SK-N-SH (cell line): ENCODE measurements around the gene APC.

Experiments
- CHD2 ChIP-seq: fragments of 150-350 bp; IDR thresholded peaks from 2 replicates; pipeline ENCODE4 v1.6.1; 2018; ENCODE audit warnings: low read length; ENCODE audit not compliant: partially characterized antibody
- EP300 ChIP-seq, 2 experiments: IDR thresholded peaks; 2 replicates each; pipeline versions ENCODE4 v1.4.0 to v1.6.1; 2012; ENCODE audit warnings: borderline replicate concordance in 1 of 2, low read depth in 1 of 2, low read length in 1 of 2
- EZH2phosphoT487 ChIP-seq: fragments of 200-600 bp; sonication (generic); IDR thresholded peaks from 2 replicates; pipeline ENCODE4 v1.6.1; 2017; ENCODE audit warnings: low read depth, mixed run types, mild to moderate bottlenecking, antibody characterized with exemption, moderate library complexity, borderline replicate concordance
- GABPA ChIP-seq: IDR thresholded peaks from 2 replicates; pipeline ENCODE4 v1.4.0; 2012; ENCODE audit warnings: low read depth, mild to moderate bottlenecking
- POLR2AphosphoS5 ChIP-seq: IDR thresholded peaks from 2 replicates; pipeline ENCODE4 v1.6.1; 2012; ENCODE audit warnings: low read depth, low read length
- RFX5 ChIP-seq: IDR thresholded peaks from 2 replicates; pipeline ENCODE4 v1.6.1; 2012; ENCODE audit warnings: mild to moderate bottlenecking, improper control_type of control experiment, low read length
- SMC3 ChIP-seq: IDR thresholded peaks from 2 replicates; pipeline ENCODE4 v1.6.1; 2012; ENCODE audit warnings: low read depth, low read length, improper control_type of control experiment
- YY1 ChIP-seq: IDR thresholded peaks from 2 replicates; pipeline ENCODE4 v1.4.0; 2012; ENCODE audit warnings: low read depth, mild to moderate bottlenecking
- TF ChIP-seq, protein P1 (sequence below): fragments of 200-600 bp; sonication (generic); IDR thresholded peaks from 2 replicates; pipeline ENCODE4 v1.6.1; 2017; ENCODE audit warnings: antibody characterized with exemption, mild to moderate bottlenecking, moderate library complexity
- TF ChIP-seq, protein P2 (sequence below): IDR thresholded peaks from 2 replicates; pipeline ENCODE4 v1.4.0; 2012; ENCODE audit warnings: low read depth, borderline replicate concordance

DNA sequence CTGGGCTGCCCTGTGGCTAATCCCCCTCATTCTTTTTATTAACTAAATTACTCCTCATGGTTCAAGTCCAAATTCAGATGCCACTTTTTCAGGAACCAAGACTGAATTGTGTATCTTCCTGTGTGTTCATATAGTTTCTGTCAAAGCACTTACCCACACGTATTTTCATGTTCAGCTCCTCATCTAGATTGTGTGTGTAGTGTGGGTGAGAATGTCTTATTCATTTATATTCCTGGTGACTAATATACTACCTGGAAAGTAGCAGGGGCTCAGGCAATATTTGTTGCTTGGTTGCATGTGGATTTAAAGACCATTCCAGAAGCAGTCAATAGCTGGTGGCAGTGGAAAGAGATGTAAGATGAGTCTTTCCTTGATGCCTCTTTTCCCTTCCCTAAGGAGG, 74.9 kb downstream of the APC start:
- TF ChIP-seq YY1 (no peak), CHD2 (no peak), RFX5 (no peak), EZH2phosphoT487 (no peak), SMC3 (no peak), GABPA (no peak), POLR2AphosphoS5 (no peak), EP300 (IDR thresholded peaks at IDR 0.05; ENCODE audit: borderline replicate concordance in 1 of 2, low read depth in 1 of 2, low read length in 1 of 2) (no peak)
- TF ChIP-seq, protein P1, sequence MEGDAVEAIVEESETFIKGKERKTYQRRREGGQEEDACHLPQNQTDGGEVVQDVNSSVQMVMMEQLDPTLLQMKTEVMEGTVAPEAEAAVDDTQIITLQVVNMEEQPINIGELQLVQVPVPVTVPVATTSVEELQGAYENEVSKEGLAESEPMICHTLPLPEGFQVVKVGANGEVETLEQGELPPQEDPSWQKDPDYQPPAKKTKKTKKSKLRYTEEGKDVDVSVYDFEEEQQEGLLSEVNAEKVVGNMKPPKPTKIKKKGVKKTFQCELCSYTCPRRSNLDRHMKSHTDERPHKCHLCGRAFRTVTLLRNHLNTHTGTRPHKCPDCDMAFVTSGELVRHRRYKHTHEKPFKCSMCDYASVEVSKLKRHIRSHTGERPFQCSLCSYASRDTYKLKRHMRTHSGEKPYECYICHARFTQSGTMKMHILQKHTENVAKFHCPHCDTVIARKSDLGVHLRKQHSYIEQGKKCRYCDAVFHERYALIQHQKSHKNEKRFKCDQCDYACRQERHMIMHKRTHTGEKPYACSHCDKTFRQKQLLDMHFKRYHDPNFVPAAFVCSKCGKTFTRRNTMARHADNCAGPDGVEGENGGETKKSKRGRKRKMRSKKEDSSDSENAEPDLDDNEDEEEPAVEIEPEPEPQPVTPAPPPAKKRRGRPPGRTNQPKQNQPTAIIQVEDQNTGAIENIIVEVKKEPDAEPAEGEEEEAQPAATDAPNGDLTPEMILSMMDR = no peak
- TF ChIP-seq, protein P2, sequence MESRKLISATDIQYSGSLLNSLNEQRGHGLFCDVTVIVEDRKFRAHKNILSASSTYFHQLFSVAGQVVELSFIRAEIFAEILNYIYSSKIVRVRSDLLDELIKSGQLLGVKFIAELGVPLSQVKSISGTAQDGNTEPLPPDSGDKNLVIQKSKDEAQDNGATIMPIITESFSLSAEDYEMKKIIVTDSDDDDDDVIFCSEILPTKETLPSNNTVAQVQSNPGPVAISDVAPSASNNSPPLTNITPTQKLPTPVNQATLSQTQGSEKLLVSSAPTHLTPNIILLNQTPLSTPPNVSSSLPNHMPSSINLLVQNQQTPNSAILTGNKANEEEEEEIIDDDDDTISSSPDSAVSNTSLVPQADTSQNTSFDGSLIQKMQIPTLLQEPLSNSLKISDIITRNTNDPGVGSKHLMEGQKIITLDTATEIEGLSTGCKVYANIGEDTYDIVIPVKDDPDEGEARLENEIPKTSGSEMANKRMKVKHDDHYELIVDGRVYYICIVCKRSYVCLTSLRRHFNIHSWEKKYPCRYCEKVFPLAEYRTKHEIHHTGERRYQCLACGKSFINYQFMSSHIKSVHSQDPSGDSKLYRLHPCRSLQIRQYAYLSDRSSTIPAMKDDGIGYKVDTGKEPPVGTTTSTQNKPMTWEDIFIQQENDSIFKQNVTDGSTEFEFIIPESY = no peak
